ENCODE measurements around the gene LONP1. TPM values are rescaled to one million over a fixed set of nuclear protein-coding genes. Genes with fewer than 3 reads are reported as not detected.
A peak's percentile ranks its signal among the peaks of the same experiment; 100 is the strongest.

The LONP1 gene
- polyA plus RNA-seq, 2 of the 4 experiments (the other 2 are of a cell fraction): 42.7 to 68.9 TPM

GRCh38 chr19:5666921-5667610 is 52.9 kb downstream of the LONP1 start:
- H3K4me2 ChIP-seq: no peak overlapping the region
- H3K4me1 ChIP-seq: peaks cover 14% of the 10 kb centered on the region
- H3K27ac ChIP-seq: no peak overlapping the region
- ChIA-PET CTCF (interaction anchor here (0.6 kb wide), 1 partner anchor 348 kb away, joined by 3 read pairs; no protein-coding TSS in a partner anchor), POLR2A (no interaction called here)
- WGBS (ENCODE audit: missing lambda C conversion rate): 88% methylated on average over 14 of the region's 26 CpGs
- TF ChIP-seq HES2 (IDR thresholded peaks at IDR 0.05): no peak
- TF ChIP-seq CHD4 (IDR thresholded peaks at IDR 0.05; ENCODE audit: borderline replicate concordance): no peak
- no peak for TF ChIP-seq POLR2AphosphoS2 (conservative IDR thresholded peaks at IDR 0.05; ENCODE audit: low read length)
- TF ChIP-seq HOXB5 (CRISPR knock-in tag; IDR thresholded peaks at IDR 0.05): no peak
- no peak for TF ChIP-seq CBX2 (IDR thresholded peaks at IDR 0.05; ENCODE audit: borderline replicate concordance, low read depth)
- no peak for TF ChIP-seq ZFP36 (IDR thresholded peaks at IDR 0.05; ENCODE audit: borderline replicate concordance, partially characterized antibody)
- no peak for TF ChIP-seq PBX3 (IDR thresholded peaks at IDR 0.05)
- TF ChIP-seq TFCP2L1 (CRISPR knock-in tag; IDR thresholded peaks at IDR 0.05): no peak
- no peak for TF ChIP-seq KDM5A (IDR thresholded peaks at IDR 0.05)
- no peak for TF ChIP-seq KDM1A (IDR thresholded peaks at IDR 0.05; ENCODE audit: low read depth)
- no peak; a peak in 1 of 6 replicates for ATAC-seq
- no peak for FAIRE-seq
- no peaks in the 10 kb centered on the region for H3K9me3 ChIP-seq
- H3K4me3 ChIP-seq: no peak overlapping the region
- DNase-seq (ENCODE audit: low read depth in 1 of 2, low spot score in 1 of 2): no peak

- DNase-seq (ENCODE audit: low read depth in 1 of 2, low spot score in 1 of 2) (peak; percentile 58 to 68), ATAC-seq (peak; percentile 77 to 86; a peak in 5 of 6 replicates), FAIRE-seq (no peak)
- H3K27ac ChIP-seq: no peak overlapping the region
- H3K4me3 ChIP-seq: no peak overlapping the region
- no peak for TF ChIP-seq SREBF2 (IDR thresholded peaks at IDR 0.05)
- no peak for TF ChIP-seq REST (IDR thresholded peaks at IDR 0.05)
- no peak for TF ChIP-seq HEYL (CRISPR knock-in tag; IDR thresholded peaks at IDR 0.05)
- no peak for TF ChIP-seq EHF (CRISPR knock-in tag; IDR thresholded peaks at IDR 0.05)
- no peak for TF ChIP-seq RCOR1 (IDR thresholded peaks at IDR 0.05; ENCODE audit: low read depth, low read length)
- peak; percentile 63; the same call in 1 of the 2 replicates for TF ChIP-seq MAX (IDR thresholded peaks at IDR 0.05)
- no peak for TF ChIP-seq RFX5 (IDR thresholded peaks at IDR 0.05)
- no peak for TF ChIP-seq HOXB13 (CRISPR knock-in tag; IDR thresholded peaks at IDR 0.05; ENCODE audit: low read depth)
- no peak overlapping the region for H3K4me2 ChIP-seq
- 52% methylated on average over 10 of the region's 10 CpGs for WGBS (ENCODE audit: missing lambda C conversion rate)
- POLR2A ChIA-PET: interaction anchor here (1.0 kb wide), 1 partner anchor 9 kb away, joined by 3 read pairs; no protein-coding TSS in a partner anchor
- H3K4me1 ChIP-seq: peaks cover 14% of the 10 kb centered on the region
- H3K9me3 ChIP-seq: no peaks in the 10 kb centered on the region
- CTCF ChIA-PET: interaction anchor here (1.6 to 1.7 kb wide), 2 partner anchors 11 to 24 kb away, joined by 4 to 6 read pairs; no protein-coding TSS in a partner anchor
Observed at GRCh38 chr19:5665781-5666513, 54.0 kb downstream of the LONP1 start.

Data from A549 (cell line).